HUDEP-2 (cell line): ENCODE measurements around the gene PTPRM.
"Not testable (repeated sequence)": the region's sequence is repeated elsewhere in the genome, so short reads cannot be mapped to it uniquely, and the experiment has no call there.

Experiments used
- DNase-seq, 76 experiments: peaks; one replicate each; lab custom pipeline; 2025; ENCODE audit not compliant: unreplicated experiment in 76 of 76; lab: John Stamatoyannopoulos, UW

Gene PTPRM

GRCh38 chr18:8427339-8427738 is 860.2 kb downstream of the PTPRM start:
- DNase-seq = no peak

- DNase-seq = no peak
Observed at GRCh38 chr18:8428951-8429350, 861.8 kb downstream of the PTPRM start.

- DNase-seq = no peak
Observed at GRCh38 chr18:8431036-8431435, 863.9 kb downstream of the PTPRM start.

- DNase-seq = no peak
Observed at GRCh38 chr18:8433323-8433722, 866.2 kb downstream of the PTPRM start.

- DNase-seq = no peak
Observed at GRCh38 chr18:8433771-8434170, 866.7 kb downstream of the PTPRM start.

- DNase-seq = no peak
Observed at GRCh38 chr18:8435376-8435775, 868.3 kb downstream of the PTPRM start.

GRCh38 chr18:8439055-8439454 is 871.9 kb downstream of the PTPRM start:
- no peak for DNase-seq

GRCh38 chr18:8443505-8443904 is 876.4 kb downstream of the PTPRM start:
- DNase-seq = no peak

- not testable (repeated sequence) for DNase-seq
Observed at GRCh38 chr18:8446936-8447335, 879.8 kb downstream of the PTPRM start.

GRCh38 chr18:8448130-8448529 is 881.0 kb downstream of the PTPRM start:
- DNase-seq = no peak

GRCh38 chr18:8450013-8450412 is 882.9 kb downstream of the PTPRM start:
- DNase-seq = no peak

GRCh38 chr18:8450898-8451665 is 884.0 kb downstream of the PTPRM start:
- DNase-seq = no peak

- no peak for DNase-seq
Observed at GRCh38 chr18:8453528-8453927, 886.4 kb downstream of the PTPRM start.

GRCh38 chr18:8454136-8454535 is 887.0 kb downstream of the PTPRM start:
- no peak for DNase-seq

GRCh38 chr18:8455661-8456614 is 888.8 kb downstream of the PTPRM start:
- DNase-seq = no peak
